ENCODE measurements around the gene NUDT9.
"Not testable (repeated sequence)": the region's sequence is repeated elsewhere in the genome, so short reads cannot be mapped to it uniquely, and the experiment has no call there.

The NUDT9 gene

DNA sequence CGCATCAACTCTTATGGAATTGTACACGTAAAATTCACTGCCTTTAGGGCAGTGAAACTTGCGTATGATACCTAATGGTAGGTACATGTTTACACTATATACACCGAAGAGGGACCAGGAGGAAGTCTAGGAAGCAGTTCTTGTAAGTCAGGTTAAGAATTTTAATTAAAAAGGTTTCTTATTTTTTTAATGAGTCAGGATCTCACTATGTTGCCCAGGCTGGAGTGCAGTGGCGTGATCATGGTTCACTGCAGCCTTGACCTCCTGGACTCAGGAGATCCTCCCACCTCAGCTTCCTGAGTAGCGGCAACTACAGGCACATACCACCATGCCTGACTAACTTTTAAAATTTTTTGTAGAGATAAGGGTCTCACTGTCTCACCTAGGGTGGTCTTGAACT, 6.6 kb downstream of the NUDT9 start:
- Histone ChIP-seq H3K9me3 (ENCODE audit: insufficient read depth, low read depth, low read length) (no peaks in the 10 kb centered on the region), H3K9ac (ENCODE audit: low read depth, low read length) (no peak overlapping the region), H3K4me1 (ENCODE audit: insufficient read depth, low read length) (peaks cover 2% of the 10 kb centered on the region; the same call in 1 of the 2 replicates), H3K27ac (ENCODE audit: low read length) (no peak overlapping the region), H3K4me3 (ENCODE audit: low read length) (no peak overlapping the region), H3K27me3 (ENCODE audit: insufficient read depth, low read length) (no peaks in the 10 kb centered on the region), H3K36me3 (ENCODE audit: insufficient read depth, low read depth, low read length) (no peaks in the 10 kb centered on the region)

DNA sequence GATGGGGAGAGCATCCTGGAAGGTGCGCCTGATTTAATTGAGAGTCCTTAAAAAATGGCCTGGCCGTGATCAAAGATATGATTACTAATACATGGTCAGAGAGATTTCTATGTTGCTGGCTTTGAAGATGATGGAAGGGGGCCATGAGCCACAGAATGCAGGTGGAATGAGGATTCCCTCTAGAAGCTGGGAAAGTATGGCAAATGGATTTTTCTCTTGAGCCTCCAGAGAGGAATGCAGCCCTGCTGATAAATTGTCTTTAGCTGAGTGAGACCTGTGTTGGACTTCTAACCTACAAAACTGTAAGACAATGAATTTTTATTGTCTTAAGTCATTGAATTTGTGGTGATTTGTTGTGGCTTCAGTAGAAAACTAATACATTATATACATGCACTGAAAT, 7.7 kb downstream of the NUDT9 start:
- H3K27ac ChIP-seq (ENCODE audit: low read length) = no peak overlapping the region

DNA sequence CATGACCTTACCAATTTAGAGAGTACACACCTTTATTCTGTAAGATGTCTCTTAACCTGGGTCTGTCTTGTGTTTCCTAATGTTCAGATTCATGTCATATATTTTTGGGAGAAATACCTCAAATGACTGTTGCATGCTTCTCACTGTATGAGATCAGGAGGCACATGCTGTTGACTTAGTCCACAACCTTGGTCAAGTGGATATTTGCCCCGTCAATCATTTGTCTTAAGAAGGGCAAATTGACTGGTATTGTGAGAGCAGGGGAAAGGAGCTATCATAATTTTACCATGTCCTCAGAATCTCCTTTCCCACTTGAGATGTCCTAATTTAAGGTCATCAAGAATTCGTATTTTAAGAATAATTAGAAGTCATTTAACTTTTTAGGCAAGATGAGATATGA, 11.0 kb downstream of the NUDT9 start:
- Histone ChIP-seq H3K9me3 (ENCODE audit: insufficient read depth, low read depth, low read length) (no peaks in the 10 kb centered on the region), H3K27ac (ENCODE audit: low read length) (no peak overlapping the region), H3K9ac (ENCODE audit: low read depth, low read length) (no peak overlapping the region), H3K4me1 (ENCODE audit: insufficient read depth, low read length) (no peaks in the 10 kb centered on the region; the same call in 1 of the 2 replicates), H3K36me3 (ENCODE audit: insufficient read depth, low read depth, low read length) (peaks cover 31% of the 10 kb centered on the region), H3K4me3 (ENCODE audit: low read length) (no peak overlapping the region), H3K27me3 (ENCODE audit: insufficient read depth, low read length) (no peaks in the 10 kb centered on the region)

More for the DNA sequence above, 7.7 kb downstream of the NUDT9 start:
- Histone ChIP-seq H3K4me1 (ENCODE audit: insufficient read depth, low read length) (peaks cover 2% of the 10 kb centered on the region; the same call in 1 of the 2 replicates), H3K9ac (ENCODE audit: low read depth, low read length) (no peak overlapping the region), H3K27me3 (ENCODE audit: insufficient read depth, low read length) (no peaks in the 10 kb centered on the region), H3K36me3 (ENCODE audit: insufficient read depth, low read depth, low read length) (peaks cover 2% of the 10 kb centered on the region; the same call in 1 of the 2 replicates), H3K4me3 (ENCODE audit: low read length) (no peak overlapping the region), H3K9me3 (ENCODE audit: insufficient read depth, low read depth, low read length) (no peaks in the 10 kb centered on the region)

DNA sequence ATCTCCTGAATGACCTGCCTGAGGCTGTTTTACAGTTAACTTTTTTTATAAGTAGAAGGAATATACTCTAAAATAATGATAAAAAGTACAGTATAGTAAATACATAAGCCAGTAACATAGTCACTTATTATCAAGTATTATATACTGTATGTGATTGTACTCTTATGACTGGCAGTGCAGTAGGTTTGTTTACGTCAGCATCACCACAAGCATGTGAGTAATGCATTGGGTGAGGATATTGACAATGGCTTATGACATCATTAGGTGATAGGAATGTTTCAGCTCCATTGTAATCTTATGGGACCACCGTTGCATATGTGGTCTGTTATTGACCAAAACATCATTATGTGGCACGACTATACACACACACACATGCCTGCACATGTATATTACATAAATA, 20.5 kb downstream of the NUDT9 start:
- Histone ChIP-seq H3K27ac (ENCODE audit: low read length) (no peak overlapping the region), H3K4me3 (ENCODE audit: low read length) (no peak overlapping the region), H3K9ac (ENCODE audit: low read depth, low read length) (no peak overlapping the region), H3K4me1 (ENCODE audit: insufficient read depth, low read length) (no peaks in the 10 kb centered on the region), H3K36me3 (ENCODE audit: insufficient read depth, low read depth, low read length) (peaks cover 64% of the 10 kb centered on the region), H3K9me3 (ENCODE audit: insufficient read depth, low read depth, low read length) (no peaks in the 10 kb centered on the region), H3K27me3 (ENCODE audit: insufficient read depth, low read length) (no peaks in the 10 kb centered on the region)

DNA sequence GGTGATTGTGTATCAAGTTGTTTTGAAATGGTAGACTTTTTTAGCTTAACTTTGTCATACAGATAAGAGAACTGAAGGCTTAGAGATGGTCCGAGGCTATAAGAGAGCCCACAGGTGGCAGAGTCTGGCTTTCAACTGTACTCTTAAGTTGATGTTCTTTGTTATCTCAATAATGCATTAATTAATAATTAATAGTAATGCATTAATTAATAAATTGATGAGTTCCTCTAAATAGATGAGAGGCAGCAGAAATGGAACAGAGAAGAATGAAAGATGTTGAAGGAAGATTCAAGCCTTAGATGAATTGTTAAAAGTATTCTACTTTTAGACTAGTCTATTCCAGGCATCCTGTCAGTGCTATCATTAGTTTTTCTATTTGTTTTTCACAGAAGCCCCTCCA, 22.4 kb downstream of the NUDT9 start:
- Histone ChIP-seq H3K27me3 (ENCODE audit: insufficient read depth, low read length) (no peaks in the 10 kb centered on the region), H3K4me1 (ENCODE audit: insufficient read depth, low read length) (no peaks in the 10 kb centered on the region), H3K27ac (ENCODE audit: low read length) (no peak overlapping the region), H3K9ac (ENCODE audit: low read depth, low read length) (no peak overlapping the region), H3K36me3 (ENCODE audit: insufficient read depth, low read depth, low read length) (peaks cover 56% of the 10 kb centered on the region), H3K4me3 (ENCODE audit: low read length) (no peak overlapping the region), H3K9me3 (ENCODE audit: insufficient read depth, low read depth, low read length) (no peaks in the 10 kb centered on the region)

DNA sequence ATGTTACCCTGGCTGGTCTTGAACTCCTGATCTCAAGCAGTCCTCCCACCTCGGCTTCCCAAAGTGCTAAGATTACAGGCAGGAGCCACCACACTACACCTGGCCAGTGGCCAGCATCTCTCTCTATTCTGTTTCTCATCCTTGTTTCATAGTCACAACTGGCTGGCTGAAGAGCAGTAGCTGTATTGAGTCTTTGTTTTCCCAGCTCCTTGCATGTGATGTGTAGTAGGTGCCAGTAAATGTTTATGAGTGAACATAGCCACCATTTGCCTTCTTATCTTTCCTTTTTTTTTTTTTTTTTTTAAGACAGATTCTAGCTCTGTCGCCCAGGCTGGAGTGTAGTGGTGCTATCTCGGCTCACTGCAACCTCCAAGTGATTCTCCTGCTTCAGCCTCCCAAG, 23.6 kb downstream of the NUDT9 start:
- no peak overlapping the region for H3K9ac ChIP-seq (ENCODE audit: low read depth, low read length)
- no peaks in the 10 kb centered on the region for H3K9me3 ChIP-seq (ENCODE audit: insufficient read depth, low read depth, low read length)
- H3K27ac ChIP-seq (ENCODE audit: low read length) = no peak overlapping the region
- no peaks in the 10 kb centered on the region for H3K4me1 ChIP-seq (ENCODE audit: insufficient read depth, low read length)
- no peaks in the 10 kb centered on the region for H3K27me3 ChIP-seq (ENCODE audit: insufficient read depth, low read length)
- H3K36me3 ChIP-seq (ENCODE audit: insufficient read depth, low read depth, low read length) = peaks cover 60% of the 10 kb centered on the region
- no peak overlapping the region for H3K4me3 ChIP-seq (ENCODE audit: low read length)

DNA sequence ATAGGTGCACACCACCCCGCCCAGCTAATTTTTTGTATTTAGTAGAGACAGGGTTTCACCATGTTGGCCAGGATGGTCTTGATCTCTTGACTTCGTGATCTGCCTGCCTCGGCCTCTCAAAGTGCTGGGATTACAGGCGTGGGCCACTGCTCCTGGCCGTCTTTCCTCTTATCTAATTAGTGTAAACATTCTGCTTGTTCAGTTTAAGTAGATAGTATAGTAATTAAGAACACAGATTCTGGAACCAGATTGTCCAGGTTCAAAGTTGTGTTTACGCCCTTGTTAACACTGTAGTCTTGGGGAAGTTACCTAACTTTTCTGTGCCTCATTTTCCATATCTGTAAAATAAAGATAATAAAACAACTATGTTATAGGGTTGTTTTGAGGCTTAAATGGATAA, 24.0 kb downstream of the NUDT9 start:
- H3K27me3 ChIP-seq (ENCODE audit: insufficient read depth, low read length); H3K4me1 ChIP-seq (ENCODE audit: insufficient read depth, low read length); H3K27ac ChIP-seq (ENCODE audit: low read length); H3K9me3 ChIP-seq (ENCODE audit: insufficient read depth, low read depth, low read length); H3K4me3 ChIP-seq (ENCODE audit: low read length); H3K9ac ChIP-seq (ENCODE audit: low read depth, low read length): not testable (repeated sequence)
- peaks cover 63% of the 10 kb centered on the region for H3K36me3 ChIP-seq (ENCODE audit: insufficient read depth, low read depth, low read length)

DNA sequence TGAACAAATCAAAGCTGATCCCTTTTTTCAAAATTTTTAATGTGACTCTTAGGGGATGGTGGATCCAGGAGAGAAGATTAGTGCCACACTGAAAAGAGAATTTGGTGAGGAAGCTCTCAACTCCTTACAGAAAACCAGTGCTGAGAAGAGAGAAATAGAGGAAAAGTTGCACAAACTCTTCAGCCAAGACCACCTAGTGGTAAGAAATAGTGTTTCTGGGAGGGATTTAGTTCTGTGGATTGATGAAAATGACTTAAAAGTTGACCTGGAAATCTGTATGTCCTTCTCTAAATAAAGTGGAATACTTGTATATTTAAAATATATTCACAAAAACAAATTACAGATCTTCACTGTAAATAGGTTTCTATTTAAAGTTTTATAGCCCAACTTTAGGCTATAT, 29.2 kb downstream of the NUDT9 start:
- no peak overlapping the region for H3K9ac ChIP-seq (ENCODE audit: low read depth, low read length)
- no peaks in the 10 kb centered on the region for H3K27me3 ChIP-seq (ENCODE audit: insufficient read depth, low read length)
- no peak overlapping the region for H3K4me3 ChIP-seq (ENCODE audit: low read length)
- no peaks in the 10 kb centered on the region for H3K4me1 ChIP-seq (ENCODE audit: insufficient read depth, low read length)
- H3K27ac ChIP-seq (ENCODE audit: low read length) = no peak overlapping the region
- H3K9me3 ChIP-seq (ENCODE audit: insufficient read depth, low read depth, low read length) = no peaks in the 10 kb centered on the region
- H3K36me3 ChIP-seq (ENCODE audit: insufficient read depth, low read depth, low read length) = peaks cover 56% of the 10 kb centered on the region

DNA sequence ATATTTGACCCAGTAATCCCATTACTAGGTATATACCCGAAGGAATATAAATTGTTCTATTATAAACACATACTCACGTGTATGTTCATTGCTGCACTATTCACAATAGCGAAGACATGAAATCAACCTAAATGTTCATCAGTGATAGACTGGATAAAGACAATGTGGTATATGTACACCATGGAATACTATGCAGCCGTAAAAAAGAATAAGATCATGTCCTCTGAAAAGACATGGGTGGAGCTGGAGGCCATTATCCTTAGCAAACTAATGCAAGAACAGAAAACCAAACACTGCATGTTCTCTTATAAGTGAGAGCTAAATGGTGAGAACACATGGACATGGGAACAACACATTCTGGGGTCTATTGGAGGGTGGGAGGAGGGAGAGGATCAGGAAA, 36.5 kb downstream of the NUDT9 start:
- no peak overlapping the region for H3K4me3 ChIP-seq (ENCODE audit: low read length)
- no peaks in the 10 kb centered on the region for H3K9me3 ChIP-seq (ENCODE audit: insufficient read depth, low read depth, low read length)
- no peaks in the 10 kb centered on the region for H3K27me3 ChIP-seq (ENCODE audit: insufficient read depth, low read length)
- no peak overlapping the region for H3K27ac ChIP-seq (ENCODE audit: low read length)
- peaks cover 31% of the 10 kb centered on the region for H3K36me3 ChIP-seq (ENCODE audit: insufficient read depth, low read depth, low read length)
- no peak overlapping the region for H3K9ac ChIP-seq (ENCODE audit: low read depth, low read length)
- peaks cover 8% of the 10 kb centered on the region for H3K4me1 ChIP-seq (ENCODE audit: insufficient read depth, low read length)

DNA sequence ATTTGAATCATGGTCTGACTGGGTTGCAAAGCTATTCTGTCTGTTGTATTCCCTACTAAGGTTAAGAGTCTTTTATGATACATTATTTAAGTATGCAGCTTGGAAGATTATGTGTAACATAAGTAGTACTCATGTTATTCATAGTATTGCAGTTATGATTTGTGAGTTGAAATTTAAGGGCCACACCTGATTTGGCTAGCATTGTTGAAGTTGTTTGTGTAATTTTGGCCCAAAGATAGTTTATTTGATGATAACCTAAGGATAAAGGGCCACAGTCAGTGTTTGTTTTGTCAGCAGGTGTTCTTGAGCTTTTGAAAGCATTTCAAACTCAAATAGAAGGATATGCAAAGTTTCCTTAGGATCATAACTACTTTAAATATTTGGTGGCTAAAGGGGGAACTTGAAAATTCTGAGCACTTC, 38.9 kb downstream of the NUDT9 start:
- Histone ChIP-seq H3K4me3 (ENCODE audit: low read length) (no peak overlapping the region), H3K27me3 (ENCODE audit: insufficient read depth, low read length) (no peaks in the 10 kb centered on the region), H3K9ac (ENCODE audit: low read depth, low read length) (no peak overlapping the region), H3K27ac (ENCODE audit: low read length) (no peak overlapping the region), H3K9me3 (ENCODE audit: insufficient read depth, low read depth, low read length) (no peaks in the 10 kb centered on the region), H3K36me3 (ENCODE audit: insufficient read depth, low read depth, low read length) (peaks cover 18% of the 10 kb centered on the region; the same call in 1 of the 2 replicates), H3K4me1 (ENCODE audit: insufficient read depth, low read length) (peaks cover 8% of the 10 kb centered on the region)

DNA sequence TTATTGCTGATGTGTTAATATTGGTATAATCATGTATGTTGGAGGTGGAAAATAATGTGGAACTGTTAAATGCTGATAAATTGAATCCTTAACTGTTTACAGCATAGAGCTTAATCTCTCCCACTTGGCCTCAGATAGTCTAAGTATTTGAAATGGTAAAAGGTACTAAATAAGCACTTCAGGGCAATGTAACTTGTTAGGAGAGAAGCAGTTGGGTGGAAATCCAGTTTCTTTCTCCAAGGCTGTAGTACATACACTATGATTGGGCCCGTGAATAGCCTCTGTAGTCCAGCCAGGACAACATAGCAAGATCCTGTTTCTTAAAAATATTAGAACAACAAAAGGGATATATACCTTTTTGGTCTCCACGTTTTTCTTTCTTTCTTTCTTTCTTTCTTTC, 39.7 kb downstream of the NUDT9 start:
- H3K4me1 ChIP-seq (ENCODE audit: insufficient read depth, low read length) = peaks cover 8% of the 10 kb centered on the region
- no peak overlapping the region for H3K4me3 ChIP-seq (ENCODE audit: low read length)
- H3K27me3 ChIP-seq (ENCODE audit: insufficient read depth, low read length) = no peaks in the 10 kb centered on the region
- H3K36me3 ChIP-seq (ENCODE audit: insufficient read depth, low read depth, low read length) = peaks cover 18% of the 10 kb centered on the region; the same call in 1 of the 2 replicates
- no peak overlapping the region for H3K9ac ChIP-seq (ENCODE audit: low read depth, low read length)
- no peak overlapping the region for H3K27ac ChIP-seq (ENCODE audit: low read length)
- H3K9me3 ChIP-seq (ENCODE audit: insufficient read depth, low read depth, low read length) = no peaks in the 10 kb centered on the region

DNA sequence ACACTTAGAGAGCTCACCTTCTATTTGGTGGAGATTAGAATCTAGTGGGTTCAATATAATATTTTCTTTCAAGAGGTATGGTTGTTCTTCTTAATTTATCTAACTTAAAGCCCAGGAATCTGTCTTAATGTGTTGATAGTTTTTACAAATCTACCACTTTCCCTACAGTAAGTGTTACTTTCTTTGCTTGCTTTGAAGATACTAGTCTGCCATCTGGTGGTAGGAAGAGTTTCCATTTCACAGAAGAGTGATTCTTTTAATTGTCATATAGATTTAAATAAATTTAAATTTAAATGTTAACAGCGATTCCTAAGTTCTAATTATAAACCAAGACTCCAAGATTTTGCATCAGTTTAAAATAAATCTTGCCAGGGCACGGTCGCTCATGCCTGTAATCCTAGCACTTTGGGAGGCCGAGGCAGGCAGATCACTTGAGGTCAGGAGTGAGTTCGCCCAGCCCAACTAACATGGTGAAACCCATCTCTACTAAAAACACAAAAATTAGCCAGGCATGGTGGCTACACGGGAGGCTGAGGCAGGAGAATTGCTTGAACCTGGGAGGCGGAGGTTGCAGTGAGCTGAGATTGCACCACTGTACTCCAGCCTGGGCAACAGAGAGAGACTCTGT, 43.5 kb downstream of the NUDT9 start:
- Histone ChIP-seq H3K4me3 (ENCODE audit: low read length) (no peak overlapping the region), H3K36me3 (ENCODE audit: insufficient read depth, low read depth, low read length) (no peaks in the 10 kb centered on the region), H3K9ac (ENCODE audit: low read depth, low read length) (no peak overlapping the region), H3K4me1 (ENCODE audit: insufficient read depth, low read length) (peaks cover 8% of the 10 kb centered on the region), H3K27ac (ENCODE audit: low read length) (no peak overlapping the region), H3K27me3 (ENCODE audit: insufficient read depth, low read length) (no peaks in the 10 kb centered on the region), H3K9me3 (ENCODE audit: insufficient read depth, low read depth, low read length) (no peaks in the 10 kb centered on the region)

Measured in iPS-20b (cell line).